Activated CD8-positive, alpha-beta memory T cell treated with anti-CD3 and anti-CD28 coated beads for 36 hours (primary cell): ENCODE data around the gene KCNQ5. TPM values are rescaled to one million over a fixed set of nuclear protein-coding genes. Genes with fewer than 3 reads are reported as not detected.
"Not testable (repeated sequence)": the region's sequence is repeated elsewhere in the genome, so short reads cannot be mapped to it uniquely, and the experiment has no call there.

Source experiments
- CTCF ChIA-PET: fragments of 350-600 bp; sonication (Branson Sonifier 250); formaldehyde crosslinking; loops from one replicate; lab custom pipeline; 2021; ENCODE audit warnings: antibody characterized with exemption; lab: Charles Lee
- POLR2A ChIA-PET: fragments of 350-600 bp; sonication (Branson Sonifier 250); formaldehyde crosslinking; loops from one replicate; lab custom pipeline; 2021; ENCODE audit warnings: antibody characterized with exemption; lab: Charles Lee
- total RNA-seq, 2 experiments: library from RNA; stranded (reverse); gene quantifications; one replicate each; pipeline ENCODE4 v1.2.3, GENCODE V29; 2021

The KCNQ5 gene
- total RNA-seq, 2 experiments from 2014 or later, result 12.3 TPM

- ChIA-PET CTCF (no interaction called here), POLR2A (no interaction called here)
Observed at GRCh38 chr6:73169633-73170032, 547.8 kb downstream of the KCNQ5 start.

GRCh38 chr6:73174646-73175045 is 552.8 kb downstream of the KCNQ5 start:
- ChIA-PET CTCF (no interaction called here), POLR2A (no interaction called here)

GRCh38 chr6:73176057-73176456 is 554.2 kb downstream of the KCNQ5 start:
- ChIA-PET POLR2A (no interaction called here), CTCF (no interaction called here)

GRCh38 chr6:73177221-73177944 is 555.5 kb downstream of the KCNQ5 start:
- CTCF ChIA-PET, result no interaction called here

GRCh38 chr6:73180076-73180738 is 558.3 kb downstream of the KCNQ5 start:
- ChIA-PET POLR2A (no interaction called here), CTCF (interaction anchor here (1.0 kb wide), 1 partner anchor 768 kb away, joined by 3 read pairs; no protein-coding TSS in a partner anchor)

More at GRCh38 chr6:73177221-73177944, 555.5 kb downstream of the KCNQ5 start:
- POLR2A ChIA-PET, result no interaction called here

GRCh38 chr6:73180763-73181619 is 559.1 kb downstream of the KCNQ5 start:
- ChIA-PET CTCF (interaction anchor here (1.0 kb wide), 1 partner anchor 769 kb away, joined by 3 read pairs; no protein-coding TSS in a partner anchor), POLR2A (no interaction called here)

- CTCF ChIA-PET, result interaction anchor here (0.9 kb wide), 1 partner anchor 770 kb away, joined by 4 read pairs; no protein-coding TSS in a partner anchor
- POLR2A ChIA-PET, result no interaction called here
Observed at GRCh38 chr6:73182021-73182607, 560.2 kb downstream of the KCNQ5 start.

GRCh38 chr6:73193302-73193701 is 571.4 kb downstream of the KCNQ5 start:
- POLR2A ChIA-PET, CTCF ChIA-PET: not testable (repeated sequence)

- CTCF ChIA-PET, result no interaction called here
- POLR2A ChIA-PET, result no interaction called here
Observed at GRCh38 chr6:73194744-73195143, 572.9 kb downstream of the KCNQ5 start.

GRCh38 chr6:73200247-73200646 is 578.4 kb downstream of the KCNQ5 start:
- ChIA-PET CTCF (no interaction called here), POLR2A (no interaction called here)

GRCh38 chr6:73200735-73201134 is 578.9 kb downstream of the KCNQ5 start:
- ChIA-PET CTCF (interaction anchor here (0.6 kb wide), 1 partner anchor 980 kb away, joined by 3 read pairs; no protein-coding TSS in a partner anchor), POLR2A (no interaction called here)

GRCh38 chr6:73203098-73203497 is 581.2 kb downstream of the KCNQ5 start:
- ChIA-PET POLR2A (no interaction called here), CTCF (no interaction called here)

GRCh38 chr6:73204252-73204651 is 582.4 kb downstream of the KCNQ5 start:
- POLR2A ChIA-PET, result no interaction called here
- CTCF ChIA-PET, result no interaction called here

GRCh38 chr6:73207221-73207837 is 585.5 kb downstream of the KCNQ5 start:
- CTCF ChIA-PET, result no interaction called here
- POLR2A ChIA-PET, result no interaction called here

GRCh38 chr6:73209117-73209516 is 587.3 kb downstream of the KCNQ5 start:
- ChIA-PET POLR2A (no interaction called here), CTCF (no interaction called here)

GRCh38 chr6:73216859-73217258 is 595.0 kb downstream of the KCNQ5 start:
- ChIA-PET CTCF (no interaction called here), POLR2A (no interaction called here)

- POLR2A ChIA-PET, result no interaction called here
- CTCF ChIA-PET, result no interaction called here
Observed at GRCh38 chr6:73225396-73225795, 603.5 kb downstream of the KCNQ5 start, which contains the start of gene KHDC1L. KHDC1L (minus strand) TSS chr6:73225496; CDS start chr6:73225408, 88 bp downstream.

- CTCF ChIA-PET, result no interaction called here
- POLR2A ChIA-PET, result no interaction called here
Observed at GRCh38 chr6:73227606-73228255, 605.9 kb downstream of the KCNQ5 start.

GRCh38 chr6:73231986-73232391 is 610.1 kb downstream of the KCNQ5 start:
- ChIA-PET CTCF (no interaction called here), POLR2A (no interaction called here)
